Measurements from ENCODE around the gene MXRA7. TPM values are rescaled to one million over a fixed set of nuclear protein-coding genes. Genes with fewer than 3 reads are reported as not detected.

The MXRA7 gene
- total and polyA plus RNA-seq, 3 donors from 2014 or later = 217 to 272 (median 253) TPM

GRCh38 chr17:76721463-76721862 is 10.7 kb upstream of the MXRA7 start:
- Histone ChIP-seq H3K27me3 (no peaks in the 10 kb centered on the region), H3K27ac (peak overlapping the region; percentile 24 to 29), H3K4me3 (no peak overlapping the region), H3K36me3 (ENCODE audit: low read depth, missing control alignments) (no peaks in the 10 kb centered on the region), H3K4me1 (peaks cover 14% of the 10 kb centered on the region), H3K9me3 (no peaks in the 10 kb centered on the region)
- peak; percentile 4 for DNase-seq
- WGBS, 2 donors = 60 to 74% methylated on average over 10 of the region's 10 CpGs
- intact Hi-C loops (cut with DNase I; ENCODE audit: low total_unique reads) = no loop called here
- TF ChIP-seq CTCF (IDR thresholded peaks at IDR 0.05) (no peak), POLR2A (IDR thresholded peaks at IDR 0.05) (no peak)

- no peaks in the 10 kb centered on the region for H3K9me3 ChIP-seq
- peaks cover 15% of the 10 kb centered on the region for H3K4me1 ChIP-seq
- TF ChIP-seq CTCF (IDR thresholded peaks at IDR 0.05) (no peak), POLR2A (IDR thresholded peaks at IDR 0.05) (no peak)
- intact Hi-C loops (cut with DNase I; ENCODE audit: low total_unique reads) = no loop called here
- peak; percentile 66 for DNase-seq
- H3K36me3 ChIP-seq (ENCODE audit: low read depth, missing control alignments) = no peaks in the 10 kb centered on the region
- WGBS, 2 donors = 57 to 76% methylated on average over 8 to 9 of the region's 9 CpGs
- no peaks in the 10 kb centered on the region for H3K27me3 ChIP-seq
- no peak overlapping the region for H3K4me3 ChIP-seq
- peak overlapping the region in 1 of 2 donors; percentile 24 for H3K27ac ChIP-seq
Measured at GRCh38 chr17:76720941-76721340, 10.2 kb upstream of the MXRA7 start.

- H3K27ac ChIP-seq = no peak overlapping the region
Measured at GRCh38 chr17:76720211-76720610, 9.4 kb upstream of the MXRA7 start.

GRCh38 chr17:76718516-76718915 is 7.8 kb upstream of the MXRA7 start:
- Histone ChIP-seq H3K4me1 (peaks cover 18% of the 10 kb centered on the region), H3K9me3 (no peaks in the 10 kb centered on the region), H3K4me3 (no peak overlapping the region), H3K36me3 (ENCODE audit: low read depth, missing control alignments) (no peaks in the 10 kb centered on the region), H3K27me3 (no peaks in the 10 kb centered on the region), H3K27ac (no peak overlapping the region)
- DNase-seq = no peak
- intact Hi-C loops (cut with DNase I; ENCODE audit: low total_unique reads) = no loop called here
- TF ChIP-seq POLR2A (IDR thresholded peaks at IDR 0.05) (no peak), CTCF (IDR thresholded peaks at IDR 0.05) (no peak)
- WGBS, 2 donors = 87 to 91% methylated on average over 16 of the region's 16 CpGs

More at GRCh38 chr17:76720211-76720610, 9.4 kb upstream of the MXRA7 start:
- H3K9me3 ChIP-seq = no peaks in the 10 kb centered on the region
- no peaks in the 10 kb centered on the region for H3K36me3 ChIP-seq (ENCODE audit: low read depth, missing control alignments)
- H3K4me3 ChIP-seq = no peak overlapping the region
- no peaks in the 10 kb centered on the region for H3K27me3 ChIP-seq
- WGBS, 2 donors = 84 to 85% methylated on average over 3 to 9 of the region's 9 CpGs
- no peak for TF ChIP-seq POLR2A (IDR thresholded peaks at IDR 0.05)
- TF ChIP-seq CTCF (IDR thresholded peaks at IDR 0.05) = no peak
- intact Hi-C loops (cut with DNase I; ENCODE audit: low total_unique reads) = no loop called here
- no peak for DNase-seq
- H3K4me1 ChIP-seq = peaks cover 17% of the 10 kb centered on the region

- Histone ChIP-seq H3K27ac (peak overlapping the region; percentile 10 to 66), H3K9me3 (no peaks in the 10 kb centered on the region), H3K27me3 (no peaks in the 10 kb centered on the region), H3K4me1 (peaks cover 20% of the 10 kb centered on the region), H3K36me3 (ENCODE audit: low read depth, missing control alignments) (no peaks in the 10 kb centered on the region), H3K4me3 (no peak overlapping the region)
- DNase-seq = no peak
- TF ChIP-seq CTCF (IDR thresholded peaks at IDR 0.05) (no peak), POLR2A (IDR thresholded peaks at IDR 0.05) (no peak)
- WGBS, 2 donors = 64 to 67% methylated on average over 6 of the region's 6 CpGs
- intact Hi-C loops (cut with DNase I; ENCODE audit: low total_unique reads) = no loop called here
Measured at GRCh38 chr17:76716839-76717215, 6.1 kb upstream of the MXRA7 start.
